RWPE2 (cell line): ENCODE measurements around the gene MAN1C1.

Experiments
- ATAC-seq: fragments of 200-7000 bp; cut with Tn5 transposase; 3 replicates; pipeline ENCODE4 v1.9.1; 2021; ENCODE audit warnings: low read depth
- DNase-seq: peaks from one replicate; pipeline ENCODE4 v3.0.0-alpha.2; 2020; ENCODE audit warnings: low spot score
- H3K27ac ChIP-seq: fragments of 450-650 bp; 2 replicates; pipeline ENCODE4 v1.5.1; 2017; ENCODE audit warnings: mild to moderate bottlenecking; ENCODE audit not compliant: poor library complexity, severe bottlenecking
- H3K27me3 ChIP-seq: fragments of 250-450 bp; sonication (Bioruptor Pico); 2 replicates; pipeline ENCODE4 v1.5.1; 2021; ENCODE audit warnings: mild to moderate bottlenecking, moderate library complexity; ENCODE audit not compliant: insufficient read depth, poor library complexity, severe bottlenecking
- H3K36me3 ChIP-seq: fragments of 250-450 bp; sonication (Bioruptor Pico); 2 replicates; pipeline ENCODE4 v1.5.1; 2020; ENCODE audit warnings: low read depth, mild to moderate bottlenecking, moderate library complexity
- H3K4me1 ChIP-seq: fragments of 250-450 bp; sonication (Bioruptor Pico); 2 replicates; pipeline ENCODE4 v1.5.1; 2021; ENCODE audit warnings: mild to moderate bottlenecking, moderate library complexity; ENCODE audit not compliant: insufficient read depth, poor library complexity, severe bottlenecking
- H3K4me3 ChIP-seq: fragments of 250-450 bp; sonication (Bioruptor Pico); 2 replicates; pipeline ENCODE4 v1.5.1; 2021; ENCODE audit warnings: mild to moderate bottlenecking, moderate library complexity; ENCODE audit not compliant: severe bottlenecking
- H3K9me3 ChIP-seq: fragments of 250-450 bp; sonication (Bioruptor Pico); 2 replicates; pipeline ENCODE4 v1.5.1; 2021; ENCODE audit warnings: mild to moderate bottlenecking, moderate library complexity; ENCODE audit not compliant: severe bottlenecking
- TF ChIP-seq, protein P1 (sequence below): fragments of 450-650 bp; IDR thresholded peaks from one replicate; pipeline ENCODE4 v1.5.1; 2017; ENCODE audit warnings: mild to moderate bottlenecking, moderate library complexity; ENCODE audit not compliant: poor library complexity, severe bottlenecking

The MAN1C1 gene

DNA sequence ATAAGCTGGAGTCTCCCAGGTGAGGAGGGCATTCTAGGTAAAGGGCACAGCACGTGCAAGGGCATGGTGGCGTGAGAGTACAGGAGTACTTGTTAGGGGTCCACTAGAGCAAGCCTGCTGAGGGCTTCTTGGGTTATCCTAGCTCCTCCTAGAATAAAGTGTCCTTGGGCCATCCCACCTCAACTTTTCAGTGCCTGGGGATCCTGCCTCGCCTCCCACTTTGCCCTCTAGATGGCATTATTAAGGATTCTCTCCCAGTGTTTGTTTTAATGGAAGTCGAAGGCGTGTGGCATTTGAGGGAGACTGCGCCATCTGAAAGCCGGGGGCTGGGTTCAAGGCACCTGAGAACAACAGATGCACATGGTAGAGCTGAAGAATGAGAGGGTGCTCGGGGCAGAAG lies 108.9 kb downstream of the MAN1C1 start:
- DNase-seq: no peak
- Histone ChIP-seq H3K27me3 (no peaks in the 10 kb centered on the region), H3K36me3 (no peaks in the 10 kb centered on the region), H3K4me3 (no peak overlapping the region), H3K9me3 (no peaks in the 10 kb centered on the region), H3K4me1 (no peaks in the 10 kb centered on the region), H3K27ac (no peak overlapping the region)
- no peak for ATAC-seq
- TF ChIP-seq, protein P1, sequence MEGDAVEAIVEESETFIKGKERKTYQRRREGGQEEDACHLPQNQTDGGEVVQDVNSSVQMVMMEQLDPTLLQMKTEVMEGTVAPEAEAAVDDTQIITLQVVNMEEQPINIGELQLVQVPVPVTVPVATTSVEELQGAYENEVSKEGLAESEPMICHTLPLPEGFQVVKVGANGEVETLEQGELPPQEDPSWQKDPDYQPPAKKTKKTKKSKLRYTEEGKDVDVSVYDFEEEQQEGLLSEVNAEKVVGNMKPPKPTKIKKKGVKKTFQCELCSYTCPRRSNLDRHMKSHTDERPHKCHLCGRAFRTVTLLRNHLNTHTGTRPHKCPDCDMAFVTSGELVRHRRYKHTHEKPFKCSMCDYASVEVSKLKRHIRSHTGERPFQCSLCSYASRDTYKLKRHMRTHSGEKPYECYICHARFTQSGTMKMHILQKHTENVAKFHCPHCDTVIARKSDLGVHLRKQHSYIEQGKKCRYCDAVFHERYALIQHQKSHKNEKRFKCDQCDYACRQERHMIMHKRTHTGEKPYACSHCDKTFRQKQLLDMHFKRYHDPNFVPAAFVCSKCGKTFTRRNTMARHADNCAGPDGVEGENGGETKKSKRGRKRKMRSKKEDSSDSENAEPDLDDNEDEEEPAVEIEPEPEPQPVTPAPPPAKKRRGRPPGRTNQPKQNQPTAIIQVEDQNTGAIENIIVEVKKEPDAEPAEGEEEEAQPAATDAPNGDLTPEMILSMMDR: no peak

DNA sequence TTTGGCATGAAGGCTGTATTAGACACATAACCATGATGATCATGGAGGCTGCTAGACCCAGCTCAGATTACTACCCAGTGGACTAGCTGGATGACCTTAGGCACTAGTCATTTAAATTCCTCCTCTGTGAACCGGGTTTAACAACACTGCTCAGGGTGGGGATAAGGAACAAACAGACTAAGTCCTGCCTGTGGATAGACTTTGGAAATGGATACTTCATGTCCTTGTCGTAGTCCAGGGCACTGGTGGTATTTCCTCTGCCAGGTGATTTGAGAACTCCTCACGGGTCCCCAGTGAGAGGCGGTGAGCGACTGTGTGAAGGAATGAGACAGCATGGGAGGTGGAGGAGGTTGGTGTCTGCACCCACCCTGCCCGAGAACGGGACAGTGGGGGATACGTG lies 110.5 kb downstream of the MAN1C1 start:
- Histone ChIP-seq H3K4me3 (no peak overlapping the region), H3K27me3 (no peaks in the 10 kb centered on the region), H3K9me3 (no peaks in the 10 kb centered on the region), H3K27ac (no peak overlapping the region), H3K36me3 (no peaks in the 10 kb centered on the region), H3K4me1 (no peaks in the 10 kb centered on the region)
- no peak for ATAC-seq
- TF ChIP-seq, protein P1: no peak
- DNase-seq: no peak

DNA sequence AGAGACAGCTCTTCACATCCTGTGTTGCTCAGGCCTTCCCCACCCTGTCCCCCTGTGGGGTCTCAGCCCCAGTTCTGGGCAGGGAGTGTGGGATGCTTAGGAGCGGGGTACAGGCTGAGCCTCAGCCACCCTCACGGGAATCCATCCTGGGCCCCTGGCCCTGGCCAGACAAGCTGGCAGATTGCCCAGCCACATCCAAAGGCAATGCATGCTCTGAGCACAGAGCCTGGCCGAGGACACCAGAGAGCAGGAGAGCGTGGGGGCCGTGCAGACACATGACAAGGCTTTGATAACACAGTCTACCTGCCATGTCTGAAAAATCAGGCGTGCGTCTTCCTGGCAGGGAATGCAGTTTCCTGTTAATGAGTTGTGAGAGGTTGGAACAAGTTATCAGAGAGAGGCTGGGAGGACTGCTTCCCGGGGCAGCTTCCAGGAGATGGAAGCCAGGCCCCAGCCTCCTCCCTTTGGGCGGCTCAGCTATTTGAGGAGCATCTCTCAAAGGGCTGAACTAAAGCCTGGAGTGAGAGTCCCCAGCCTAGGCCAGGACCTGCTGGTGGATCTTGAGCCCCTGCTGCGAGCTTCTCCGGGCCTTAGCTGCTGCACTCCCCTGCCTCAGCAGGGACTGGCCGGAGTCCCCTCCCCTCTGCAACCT lies 111.2 kb downstream of the MAN1C1 start:
- Histone ChIP-seq H3K27ac (no peak overlapping the region), H3K36me3 (no peaks in the 10 kb centered on the region), H3K4me1 (no peaks in the 10 kb centered on the region), H3K9me3 (no peaks in the 10 kb centered on the region), H3K27me3 (no peaks in the 10 kb centered on the region), H3K4me3 (no peak overlapping the region)
- ATAC-seq (no peak), DNase-seq (no peak)
- TF ChIP-seq, protein P1: no peak

DNA sequence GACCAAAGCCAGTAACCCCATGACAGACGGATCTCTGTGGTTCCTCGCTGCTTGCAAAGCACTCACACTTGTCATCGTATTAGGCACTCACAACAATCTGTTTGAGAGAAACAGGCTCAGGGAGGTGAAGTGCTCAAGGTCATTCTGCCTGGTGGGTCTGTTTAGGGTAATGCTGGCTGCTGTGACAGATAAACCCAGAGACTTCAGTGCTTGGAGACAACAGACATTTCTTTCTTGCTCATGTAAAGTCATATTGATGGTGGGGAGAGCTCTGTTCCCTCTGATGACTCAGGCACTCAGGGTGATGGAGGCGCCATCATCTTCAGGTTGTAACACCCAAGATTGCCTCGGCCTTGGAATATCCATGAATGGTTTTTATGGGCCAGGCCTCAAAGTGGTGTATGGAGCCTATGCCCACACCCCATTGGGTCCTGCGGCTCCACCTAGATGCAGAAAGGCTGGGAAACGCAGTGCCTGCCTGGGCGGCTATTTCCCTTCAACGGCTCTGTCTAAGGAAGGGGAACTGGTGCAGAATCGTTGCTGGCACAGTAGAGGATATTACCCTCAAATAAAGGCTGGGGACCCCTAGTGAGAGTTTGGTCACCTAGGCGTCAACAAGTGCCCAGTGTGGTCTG lies 111.8 kb downstream of the MAN1C1 start:
- TF ChIP-seq, protein P1: no peak
- no peaks in the 10 kb centered on the region for H3K27me3 ChIP-seq
- no peaks in the 10 kb centered on the region for H3K9me3 ChIP-seq
- DNase-seq (no peak), ATAC-seq (no peak)
- H3K27ac ChIP-seq: no peak overlapping the region
- H3K4me3 ChIP-seq: no peak overlapping the region
- no peaks in the 10 kb centered on the region for H3K4me1 ChIP-seq
- H3K36me3 ChIP-seq: no peaks in the 10 kb centered on the region

DNA sequence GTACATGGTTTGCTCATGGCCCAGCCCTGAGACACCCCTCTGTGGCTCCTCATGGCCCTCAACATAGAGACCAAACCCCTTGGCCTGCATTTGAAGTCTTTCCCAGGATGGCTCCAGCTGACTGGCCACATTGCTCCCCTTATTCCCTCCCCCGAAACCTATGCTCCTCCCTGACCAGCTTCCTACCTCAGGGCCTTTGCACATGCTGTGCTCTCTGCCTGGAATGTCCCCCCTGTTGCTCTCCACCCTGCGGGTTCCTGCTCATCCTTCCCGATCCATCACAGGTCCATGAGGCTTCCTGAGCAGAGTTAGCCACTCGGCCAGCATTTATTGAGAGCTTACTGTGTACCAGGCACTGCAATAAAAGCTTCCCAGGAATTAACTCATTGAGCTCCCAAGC lies 112.5 kb downstream of the MAN1C1 start:
- no peak for ATAC-seq
- H3K9me3 ChIP-seq: no peaks in the 10 kb centered on the region
- TF ChIP-seq, protein P1: no peak
- H3K27ac ChIP-seq: no peak overlapping the region
- H3K36me3 ChIP-seq: no peaks in the 10 kb centered on the region
- no peak overlapping the region for H3K4me3 ChIP-seq
- DNase-seq: no peak
- no peaks in the 10 kb centered on the region for H3K4me1 ChIP-seq
- no peaks in the 10 kb centered on the region for H3K27me3 ChIP-seq
